Measurements from ENCODE around the gene PTPRR.

DNA sequence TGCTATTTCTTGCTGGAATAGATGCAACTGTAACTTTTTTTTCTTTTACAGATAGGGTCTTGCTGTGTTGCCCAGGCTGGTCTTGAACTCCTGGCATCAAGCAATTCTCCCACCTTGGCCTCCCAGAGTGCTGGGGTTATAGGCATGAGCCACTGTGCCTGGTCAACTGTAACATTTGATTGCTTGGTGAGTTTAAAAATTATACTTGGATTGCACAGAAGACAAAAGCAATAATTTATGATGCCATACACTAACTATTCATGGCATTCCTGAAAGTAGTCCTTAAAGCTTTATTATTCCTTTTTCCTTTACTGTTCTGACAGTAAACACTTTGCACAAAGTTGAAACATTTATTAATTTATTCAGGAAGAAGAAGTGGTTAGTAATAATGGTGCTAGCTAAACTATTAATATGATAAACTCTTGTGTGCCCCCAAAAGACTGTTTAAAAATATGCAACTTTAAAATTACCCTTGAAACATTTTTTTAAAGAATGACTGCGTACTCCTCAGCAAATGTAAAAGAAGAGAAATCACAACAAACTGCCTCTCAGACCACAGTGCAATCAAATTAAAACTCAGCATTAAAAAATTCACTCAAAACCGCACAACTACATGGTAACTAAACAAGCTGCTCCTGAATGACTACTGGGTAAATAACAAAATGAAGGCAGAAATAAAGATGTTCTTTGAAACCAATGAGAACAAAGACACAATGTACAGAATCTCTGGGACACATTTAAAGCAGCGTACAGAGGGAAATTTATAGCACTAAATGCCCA is 291.6 kb downstream of the PTPRR start:
- TF ChIP-seq REST (IDR thresholded peaks at IDR 0.05; ENCODE audit: low read depth): no peak
- no peak for TF ChIP-seq USF1 (IDR thresholded peaks at IDR 0.05)
- TF ChIP-seq TAF1 (IDR thresholded peaks at IDR 0.05; ENCODE audit: low read depth): no peak

Measured in Ishikawa (cell line).